22Rv1 (cell line): ENCODE measurements around the gene RNGTT.

ENCODE experiments used
- CTCF ChIP-seq: fragments of 450-650 bp; IDR thresholded peaks from 2 replicates; pipeline ENCODE4 v1.5.1; 2017; ENCODE audit warnings: mild to moderate bottlenecking
- ZFX ChIP-seq: fragments of 450-650 bp; IDR thresholded peaks from 2 replicates; pipeline ENCODE4 v1.6.1; 2017; ENCODE audit warnings: antibody characterized with exemption, borderline replicate concordance

DNA sequence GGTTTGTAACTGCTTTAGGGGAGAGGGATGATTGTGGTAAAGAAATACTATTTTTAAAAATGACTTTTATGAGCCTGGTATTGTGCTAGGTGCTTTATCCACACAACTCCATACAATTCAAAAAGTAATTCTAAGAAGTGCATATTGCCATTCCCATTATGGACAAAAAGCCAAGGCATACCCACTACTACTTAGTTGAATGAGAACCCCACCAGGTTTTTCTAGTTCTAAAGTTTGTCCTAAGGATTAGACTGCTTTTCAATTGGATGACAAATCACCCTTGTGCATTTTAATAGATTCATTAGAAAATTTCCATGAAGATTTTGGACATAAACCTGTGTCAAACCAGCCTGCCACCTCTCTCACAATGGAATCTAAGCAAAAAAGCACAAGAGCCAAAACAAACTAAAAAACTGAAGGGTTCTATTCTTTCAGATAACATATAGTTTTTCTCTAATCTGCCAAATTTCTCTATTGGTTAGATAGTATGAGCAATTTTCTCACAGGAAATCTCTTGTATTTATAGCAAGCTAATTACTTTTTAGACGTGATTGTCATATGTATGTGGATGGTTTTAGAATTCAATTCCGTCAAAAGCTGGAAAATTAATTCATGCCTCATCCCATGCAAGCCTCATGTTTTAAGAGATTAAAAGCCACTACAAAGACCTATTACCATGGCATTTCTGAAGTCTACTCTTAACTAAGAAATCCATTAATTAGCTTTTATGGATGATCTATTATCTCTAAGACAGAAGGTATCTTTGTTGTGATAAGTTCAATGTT, 325.5 kb downstream of the RNGTT start:
- TF ChIP-seq CTCF, result no peak
- no peak for TF ChIP-seq ZFX
